Natural killer cell (primary cell): ENCODE data around the gene TTC28. TPM values are rescaled to one million over a fixed set of nuclear protein-coding genes. Genes with fewer than 3 reads are reported as not detected.

Experiments
- ATAC-seq, 3 donors: fragments of 150-1000 bp in 2 of 3; fragments of 200-7000 bp in 1 of 3; cut with Tn5 transposase; 1 replicate in 1 of 3; 2 replicates in 2 of 3; pipeline ENCODE4 v1.10.0; 2021; ENCODE audit warnings: mild to moderate bottlenecking in 2 of 3, moderate library complexity in 2 of 3
- DNase-seq, 2 donors: peaks; one replicate each; pipeline versions ENCODE4 v3.0.0 to v3.0.0-alpha.2; 2013 to 2021; ENCODE audit warnings: mixed read lengths in 1 of 2
- H3K27ac ChIP-seq: one replicate; pipeline ENCODE4 v1.5.1; 2013; ENCODE audit warnings: mild to moderate bottlenecking, low read length
- H3K27me3 ChIP-seq: one replicate; pipeline ENCODE4 v1.6.1; 2013; ENCODE audit warnings: low read length; ENCODE audit not compliant: control insufficient read depth, insufficient read depth
- H3K36me3 ChIP-seq: one replicate; pipeline ENCODE4 v1.6.1; 2013; ENCODE audit warnings: low read length; ENCODE audit not compliant: control insufficient read depth, insufficient read depth
- H3K4me1 ChIP-seq: one replicate; pipeline ENCODE4 v1.6.1; 2013; ENCODE audit warnings: low read length; ENCODE audit not compliant: control insufficient read depth, insufficient read depth
- H3K4me3 ChIP-seq: one replicate; pipeline ENCODE4 v1.5.1; 2013; ENCODE audit warnings: low read length
- H3K9me3 ChIP-seq: one replicate; pipeline ENCODE4 v1.6.1; 2013; ENCODE audit warnings: low read length; ENCODE audit not compliant: control insufficient read depth, insufficient read depth
- H3K27ac Mint-ChIP-seq, 2 donors: one replicate each; pipeline ENCODE4 v1.8.0; 2022; ENCODE audit warnings: mild to moderate bottlenecking in 2 of 2, mixed read lengths in 2 of 2, moderate library complexity in 1 of 2
- H3K27me3 Mint-ChIP-seq, 2 donors: one replicate each; pipeline ENCODE4 v1.8.0; 2022; ENCODE audit warnings: low read depth in 2 of 2, mixed read lengths in 2 of 2
- H3K36me3 Mint-ChIP-seq: one replicate; pipeline ENCODE4 v1.8.0; 2022; ENCODE audit warnings: mixed read lengths
- H3K4me1 Mint-ChIP-seq, 2 donors: one replicate each; pipeline ENCODE4 v1.8.0; 2022; ENCODE audit warnings: mixed read lengths in 2 of 2
- H3K4me3 Mint-ChIP-seq: one replicate; pipeline ENCODE4 v1.8.0; 2022; ENCODE audit warnings: mild to moderate bottlenecking, moderate library complexity, mixed read lengths
- H3K9me3 Mint-ChIP-seq, 2 donors: one replicate each; pipeline ENCODE4 v1.8.0; 2022; ENCODE audit warnings: mixed read lengths in 2 of 2
- CTCF ChIP-seq: fragments of 200-600 bp; IDR thresholded peaks from one replicate; pipeline ENCODE4 v1.8.0; 2022; ENCODE audit warnings: antibody characterized with exemption
- WGBS: methylation state at CpG from one replicate; pipeline ENCODE4 v1.1.7; 2013; ENCODE audit warnings: missing lambda C conversion rate; ENCODE audit not compliant: insufficient coverage; 5-methylcytosine and 5-hydroxymethylcytosine counted together
- intact Hi-C: fragments of 100-400 bp; cut with micrococcal nuclease; formaldehyde crosslinking; loops from one replicate; pipeline ENCODE4 v1.14.2; 2022
- total RNA-seq, 4 donors: library from RNA; stranded (reverse); fragments of 120-200 nt in 1 of 4; gene quantifications; one replicate each; pipeline versions ENCODE4 v1.2.3 to v1.2.4, GENCODE V29; 2013 to 2022

Gene TTC28
- total RNA-seq, 3 donors from 2014 or later (not counting 1 experiment from before 2014, with no cell fraction given), result 4.1 to 10.0 (median 8.6) TPM

GRCh38 chr22:28021998-28022660 is 657.5 kb downstream of the TTC28 start:
- 90% methylated on average over 7 of the region's 7 CpGs for WGBS
- no peaks in the 10 kb centered on the region for H3K36me3 Mint-ChIP-seq
- ATAC-seq, result no peak
- intact Hi-C loops, result loop anchor here (2.0 to 10.0 kb wide), 3 partner anchors 420 to 1223 kb away; no protein-coding TSS in a partner anchor
- no peaks in the 10 kb centered on the region for H3K9me3 Mint-ChIP-seq
- no peak overlapping the region for H3K4me3 ChIP-seq
- no peaks in the 10 kb centered on the region for H3K9me3 ChIP-seq
- H3K4me3 Mint-ChIP-seq, result no peak overlapping the region
- peaks cover 5 to 6% of the 10 kb centered on the region in 2 donors for H3K4me1 Mint-ChIP-seq
- no peak overlapping the region for H3K27ac ChIP-seq
- no peaks in the 10 kb centered on the region for H3K36me3 ChIP-seq
- H3K27me3 Mint-ChIP-seq, result peaks cover 0 to 3% of the 10 kb centered on the region in 2 donors
- no peaks in the 10 kb centered on the region for H3K27me3 ChIP-seq
- no peak overlapping the region for H3K27ac Mint-ChIP-seq
- no peak for DNase-seq
- TF ChIP-seq CTCF, result no peak
- no peaks in the 10 kb centered on the region for H3K4me1 ChIP-seq

- WGBS, result 85% methylated on average over 15 of the region's 15 CpGs
- intact Hi-C loops, result loop anchor here (2.0 to 10.0 kb wide), 3 partner anchors 421 to 1223 kb away; no protein-coding TSS in a partner anchor
- peaks cover 0 to 3% of the 10 kb centered on the region in 2 donors for H3K27me3 Mint-ChIP-seq
- DNase-seq (no peak), ATAC-seq (no peak)
- Histone ChIP-seq H3K36me3 (no peaks in the 10 kb centered on the region), H3K4me1 (no peaks in the 10 kb centered on the region), H3K27me3 (no peaks in the 10 kb centered on the region), H3K4me3 (no peak overlapping the region), H3K27ac (no peak overlapping the region), H3K9me3 (no peaks in the 10 kb centered on the region)
- no peaks in the 10 kb centered on the region for H3K36me3 Mint-ChIP-seq
- peaks cover 5 to 6% of the 10 kb centered on the region in 2 donors for H3K4me1 Mint-ChIP-seq
- no peaks in the 10 kb centered on the region for H3K9me3 Mint-ChIP-seq
- H3K4me3 Mint-ChIP-seq, result no peak overlapping the region
- H3K27ac Mint-ChIP-seq, result no peak overlapping the region
- no peak for TF ChIP-seq CTCF
Measured at GRCh38 chr22:28021116-28021997, 658.3 kb downstream of the TTC28 start.

- Mint-ChIP-seq H3K27me3 (peaks cover 0 to 3% of the 10 kb centered on the region in 2 donors), H3K4me1 (peaks cover 5 to 6% of the 10 kb centered on the region in 2 donors), H3K9me3 (no peaks in the 10 kb centered on the region), H3K36me3 (no peaks in the 10 kb centered on the region), H3K27ac (peak overlapping the region in 1 of 2 donors; percentile 47), H3K4me3 (no peak overlapping the region)
- H3K9me3 ChIP-seq, result no peaks in the 10 kb centered on the region
- intact Hi-C loops, result loop anchor here (1.0 to 10.0 kb wide), 4 partner anchors 422 to 1225 kb away; no protein-coding TSS in a partner anchor
- H3K27ac ChIP-seq, result no peak overlapping the region
- no peak overlapping the region for H3K4me3 ChIP-seq
- H3K27me3 ChIP-seq, result no peaks in the 10 kb centered on the region
- no peaks in the 10 kb centered on the region for H3K4me1 ChIP-seq
- TF ChIP-seq CTCF, result peak; percentile 76
- peak; percentile 67 to 90 (median 80) for ATAC-seq
- H3K36me3 ChIP-seq, result no peaks in the 10 kb centered on the region
- WGBS, result 63% methylated on average over 19 of the region's 20 CpGs
- peak; percentile 52 to 74 for DNase-seq
Measured at GRCh38 chr22:28019881-28020861, 659.5 kb downstream of the TTC28 start.
